Tibial artery (tissue), 4 donors: ENCODE data around the gene GLRB.

Experiments
- DNase-seq, 2 donors: peaks; one replicate each; pipeline ENCODE4 v3.0.0-alpha.2; 2019
- H3K27ac ChIP-seq, 2 donors: fragments of 200-600 bp; sonication (generic) in 1 of 2; 1 replicate in 1 of 2; 2 replicates in 1 of 2; pipeline ENCODE4 v1.5.1; 2018 to 2019; ENCODE audit warnings: mild to moderate bottlenecking in 1 of 2
- H3K27me3 ChIP-seq, 2 donors: fragments of 200-600 bp; sonication (generic) in 1 of 2; one replicate each; pipeline versions ENCODE4 v1.5.1 to v1.6.0; 2016 to 2019
- H3K36me3 ChIP-seq, 3 donors: fragments of 200-600 bp; sonication (generic) in 2 of 3; one replicate each; pipeline ENCODE4 v1.5.1; 2016 to 2019; ENCODE audit warnings: mild to moderate bottlenecking in 2 of 3
- H3K4me1 ChIP-seq, 4 donors: fragments of 200-600 bp; sonication (generic) in 2 of 4; 1 replicate in 3 of 4; 2 replicates in 1 of 4; pipeline ENCODE4 v1.5.1; 2016 to 2019
- H3K4me3 ChIP-seq, 2 donors: fragments of 200-600 bp; sonication (generic) in 1 of 2; 1 replicate in 1 of 2; 2 replicates in 1 of 2; pipeline ENCODE4 v1.5.1; 2018 to 2019; ENCODE audit warnings: mild to moderate bottlenecking in 2 of 2
- H3K9me3 ChIP-seq, 3 donors: fragments of 200-600 bp; sonication (generic) in 1 of 3; one replicate each; pipeline ENCODE4 v1.5.1; 2016 to 2019
- CTCF ChIP-seq, 2 experiments: fragments of 200-600 bp in 1 of 2; fragments of 450-650 bp in 1 of 2; IDR thresholded peaks; one replicate each; pipeline ENCODE4 v1.5.1; 2017 to 2019; ENCODE audit warnings: antibody characterized with exemption in 2 of 2, mild to moderate bottlenecking in 1 of 2, moderate library complexity in 1 of 2
- intact Hi-C: fragments of 100-400 bp; cut with DNase I; formaldehyde crosslinking; loops from one replicate; pipeline ENCODE4 v1.15.0; 2023; ENCODE audit warnings: low total_unique reads

GLRB gene

GRCh38 chr4:157075811-157076577 lies at the start of gene GLRB:
GLRB (plus strand) TSS chr4:157076150; CDS start chr4:157078025, 1,875 bp downstream.
- H3K9me3 ChIP-seq, result no peaks in the 10 kb centered on the region
- H3K27me3 ChIP-seq, result no peaks in the 10 kb centered on the region
- peaks cover 0 to 3% (median 0%) of the 10 kb centered on the region in 4 donors for H3K4me1 ChIP-seq
- H3K4me3 ChIP-seq, result peak within 1 kb of the TSS; percentile 69 to 84
- H3K27ac ChIP-seq, result peak within 1 kb of the TSS; percentile 59 to 61
- no peaks in the 10 kb centered on the region for H3K36me3 ChIP-seq
- peak; percentile 19 to 64 for DNase-seq
- no peak for TF ChIP-seq CTCF (IDR thresholded peaks at IDR 0.05)
- intact Hi-C loops, result no loop called here

GRCh38 chr4:157035471-157035870 lies 40.5 kb upstream of the GLRB start:
- no peak overlapping the region for H3K4me3 ChIP-seq
- no peaks in the 10 kb centered on the region for H3K4me1 ChIP-seq
- no peak overlapping the region for H3K27ac ChIP-seq
- TF ChIP-seq CTCF (IDR thresholded peaks at IDR 0.05), result no peak
- DNase-seq, result no peak
- H3K27me3 ChIP-seq, result no peaks in the 10 kb centered on the region
- intact Hi-C loops, result no loop called here
- no peaks in the 10 kb centered on the region for H3K9me3 ChIP-seq
- H3K36me3 ChIP-seq, result no peaks in the 10 kb centered on the region

- Histone ChIP-seq H3K4me1 (no peaks in the 10 kb centered on the region), H3K9me3 (no peaks in the 10 kb centered on the region), H3K27ac (no peak overlapping the region), H3K36me3 (no peaks in the 10 kb centered on the region), H3K27me3 (no peaks in the 10 kb centered on the region), H3K4me3 (no peak overlapping the region)
- no peak for DNase-seq
- intact Hi-C loops, result loop anchor here (5.0 to 10.0 kb wide), 2 partner anchors 66 to 563 kb away; partner anchors contain the start of gene PDGFC
- no peak for TF ChIP-seq CTCF (IDR thresholded peaks at IDR 0.05)
Observed at GRCh38 chr4:157040405-157040804, 35.5 kb upstream of the GLRB start.

GRCh38 chr4:157043131-157043530 lies 32.8 kb upstream of the GLRB start:
- no peaks in the 10 kb centered on the region for H3K36me3 ChIP-seq
- no peak for DNase-seq
- H3K27me3 ChIP-seq, result no peaks in the 10 kb centered on the region
- peaks cover 0 to 3% (median 0%) of the 10 kb centered on the region in 4 donors for H3K4me1 ChIP-seq
- TF ChIP-seq CTCF (IDR thresholded peaks at IDR 0.05), result no peak
- no peaks in the 10 kb centered on the region for H3K9me3 ChIP-seq
- H3K27ac ChIP-seq, result no peak overlapping the region
- H3K4me3 ChIP-seq, result no peak overlapping the region
- intact Hi-C loops, result loop anchor here (5.0 to 10.0 kb wide), 2 partner anchors 68 to 566 kb away; partner anchors contain the start of gene PDGFC

- Histone ChIP-seq H3K4me3 (no peak overlapping the region), H3K9me3 (no peaks in the 10 kb centered on the region), H3K36me3 (no peaks in the 10 kb centered on the region), H3K4me1 (peaks cover 0 to 3% (median 0%) of the 10 kb centered on the region in 4 donors), H3K27ac (no peak overlapping the region), H3K27me3 (no peaks in the 10 kb centered on the region)
- DNase-seq, result no peak
- intact Hi-C loops, result loop anchor here (10.0 kb wide), 1 partner anchor 71 kb away; the partner anchor contains the start of gene PDGFC
- TF ChIP-seq CTCF (IDR thresholded peaks at IDR 0.05), result peak; percentile 73 to 82
Observed at GRCh38 chr4:157045507-157046127, 30.3 kb upstream of the GLRB start.
